ENCODE measurements around the gene TWF2. TPM values are rescaled to one million over a fixed set of nuclear protein-coding genes. Genes with fewer than 3 reads are reported as not detected.

The TWF2 gene
- total RNA-seq, 2 donors from 2014 or later: 52.2 to 69.2 TPM

DNA sequence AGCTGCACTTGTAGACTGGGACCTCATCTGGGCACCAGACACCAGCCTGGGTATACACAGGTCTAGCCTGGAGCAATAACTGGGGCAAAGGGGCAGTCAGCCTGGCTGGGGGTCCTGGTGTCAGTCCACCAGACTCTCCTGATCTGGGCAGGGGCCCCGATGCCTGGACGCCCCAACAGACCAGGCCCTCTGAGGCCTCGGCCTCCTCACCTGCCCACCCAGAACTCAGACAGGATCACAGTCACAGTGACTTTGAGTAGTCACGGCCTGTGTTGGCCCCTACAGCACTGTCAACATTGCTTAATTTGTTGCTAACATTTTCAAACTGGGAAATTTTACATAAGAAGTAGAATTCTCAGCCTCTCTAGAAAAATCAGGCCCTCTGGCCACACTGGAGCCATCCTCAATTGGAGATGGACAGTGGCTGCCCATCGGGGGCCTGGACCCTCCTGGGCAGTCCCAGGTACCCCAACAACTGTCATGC is 5.8 kb downstream of the TWF2 start:
- peaks cover 21 to 31% of the 10 kb centered on the region in 2 donors for H3K4me1 ChIP-seq (ENCODE audit: control insufficient read depth in 1 of 2, low read depth in 2 of 2)
- no peak for TF ChIP-seq CTCF (IDR thresholded peaks at IDR 0.05)
- H3K27ac ChIP-seq: no peak overlapping the region
- H3K27me3 ChIP-seq (replicated peaks; ENCODE audit: insufficient read depth): no peaks in the 10 kb centered on the region
- H3K4me3 ChIP-seq: no peak overlapping the region
- no peak for ATAC-seq (ENCODE audit: insufficient number of reproducible peaks, low FRiP score, low read depth)
- peaks cover 40% of the 10 kb centered on the region for H3K36me3 ChIP-seq
- no peak for DNase-seq (ENCODE audit: low spot score)
- no peaks in the 10 kb centered on the region for H3K9me3 ChIP-seq

GRCh38 chr3:52232279-52233107 is 6.5 kb downstream of the TWF2 start:
- no peak overlapping the region for H3K27ac ChIP-seq

DNA sequence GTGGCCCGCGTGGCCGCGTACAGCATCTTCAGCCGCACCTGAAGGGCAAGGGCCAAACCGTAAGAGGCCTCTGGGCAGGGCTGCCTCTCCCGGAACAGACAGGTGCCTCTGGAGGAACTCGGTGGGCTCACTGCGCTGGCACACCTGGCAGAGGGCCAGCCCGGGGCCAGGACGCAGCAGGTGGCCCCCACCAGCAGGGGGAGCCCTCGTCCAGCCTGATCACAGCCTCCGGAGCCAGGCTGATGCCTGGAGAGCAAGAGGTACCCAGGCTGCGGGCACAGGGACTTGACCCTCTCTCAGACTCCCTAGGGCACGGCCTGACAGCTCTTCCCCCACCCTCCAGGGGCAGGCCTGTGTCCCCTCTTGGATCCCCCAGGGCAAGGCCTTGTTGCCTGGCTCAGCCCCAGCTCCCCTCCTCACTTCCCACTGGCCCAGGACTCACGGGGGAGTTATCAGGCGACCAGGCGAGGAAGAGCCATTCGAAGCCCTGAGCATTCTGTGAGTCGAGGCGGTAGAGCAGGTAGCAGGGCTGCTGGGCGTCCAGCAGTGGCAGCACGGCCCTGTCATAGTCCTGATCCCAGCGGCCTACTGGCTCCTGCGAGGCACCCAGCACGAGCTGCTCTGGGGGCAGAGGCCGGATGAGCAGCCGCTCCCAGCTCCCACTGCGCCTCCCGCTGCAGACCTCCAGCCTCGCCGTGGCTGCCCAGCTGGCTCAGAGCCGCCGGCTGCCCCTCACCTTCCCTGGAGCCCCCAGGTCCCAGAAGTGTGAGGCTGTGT is 7.3 kb downstream of the TWF2 start:
- Histone ChIP-seq H3K27me3 (replicated peaks; ENCODE audit: insufficient read depth) (no peaks in the 10 kb centered on the region), H3K4me3 (no peak overlapping the region), H3K27ac (no peak overlapping the region), H3K9me3 (no peaks in the 10 kb centered on the region), H3K4me1 (ENCODE audit: control insufficient read depth in 1 of 2, low read depth in 2 of 2) (peaks cover 7 to 17% of the 10 kb centered on the region in 2 donors), H3K36me3 (peaks cover 40% of the 10 kb centered on the region)
- TF ChIP-seq CTCF (IDR thresholded peaks at IDR 0.05): peak; percentile 75
- no peak for ATAC-seq (ENCODE audit: insufficient number of reproducible peaks, low FRiP score, low read depth)
- DNase-seq (ENCODE audit: low spot score): no peak

More at GRCh38 chr3:52232279-52233107, 6.5 kb downstream of the TWF2 start:
- Histone ChIP-seq H3K9me3 (no peaks in the 10 kb centered on the region), H3K27me3 (replicated peaks; ENCODE audit: insufficient read depth) (no peaks in the 10 kb centered on the region), H3K4me1 (ENCODE audit: control insufficient read depth in 1 of 2, low read depth in 2 of 2) (peaks cover 15 to 25% of the 10 kb centered on the region in 2 donors), H3K36me3 (peaks cover 40% of the 10 kb centered on the region), H3K4me3 (no peak overlapping the region)
- DNase-seq (ENCODE audit: low spot score) (no peak), ATAC-seq (ENCODE audit: insufficient number of reproducible peaks, low FRiP score, low read depth) (no peak)
- TF ChIP-seq CTCF (IDR thresholded peaks at IDR 0.05): no peak

DNA sequence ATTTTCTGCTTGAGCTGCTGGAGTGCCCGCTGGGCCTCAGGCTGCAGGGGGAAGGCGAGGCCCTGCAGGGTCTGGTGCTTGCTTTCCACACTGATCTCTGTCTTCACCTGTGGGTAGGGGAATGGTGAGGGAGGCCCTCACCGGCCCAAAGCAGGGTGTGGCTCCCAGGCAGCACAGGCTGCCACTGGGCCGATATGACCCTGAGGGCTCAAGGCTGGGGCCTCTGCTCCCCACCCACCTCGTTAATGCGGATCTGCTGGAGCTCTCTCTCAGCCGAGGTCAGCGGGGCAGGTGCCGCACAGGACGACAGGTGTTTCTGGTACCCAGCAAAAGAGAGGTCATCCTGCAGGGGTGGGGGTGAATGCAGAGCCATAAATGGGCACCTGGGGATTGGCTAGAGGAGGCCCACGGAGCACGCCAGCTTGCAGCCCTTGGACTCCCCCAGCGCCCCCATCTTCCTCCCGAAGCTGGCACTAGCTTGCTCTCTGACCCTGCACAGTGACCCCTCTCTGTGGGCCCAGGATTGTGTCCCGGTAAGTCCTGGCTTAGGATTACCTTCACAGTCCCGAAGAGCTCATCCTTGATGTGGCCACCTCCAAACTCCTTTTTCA is 8.0 kb downstream of the TWF2 start:
- peaks cover 4 to 10% of the 10 kb centered on the region in 2 donors for H3K4me1 ChIP-seq (ENCODE audit: control insufficient read depth in 1 of 2, low read depth in 2 of 2)
- no peak overlapping the region for H3K27ac ChIP-seq
- no peak for DNase-seq (ENCODE audit: low spot score)
- ATAC-seq (ENCODE audit: insufficient number of reproducible peaks, low FRiP score, low read depth): no peak
- TF ChIP-seq CTCF (IDR thresholded peaks at IDR 0.05): no peak
- H3K9me3 ChIP-seq: no peaks in the 10 kb centered on the region
- H3K36me3 ChIP-seq: peaks cover 40% of the 10 kb centered on the region
- H3K27me3 ChIP-seq (replicated peaks; ENCODE audit: insufficient read depth): no peaks in the 10 kb centered on the region
- H3K4me3 ChIP-seq: no peak overlapping the region

DNA sequence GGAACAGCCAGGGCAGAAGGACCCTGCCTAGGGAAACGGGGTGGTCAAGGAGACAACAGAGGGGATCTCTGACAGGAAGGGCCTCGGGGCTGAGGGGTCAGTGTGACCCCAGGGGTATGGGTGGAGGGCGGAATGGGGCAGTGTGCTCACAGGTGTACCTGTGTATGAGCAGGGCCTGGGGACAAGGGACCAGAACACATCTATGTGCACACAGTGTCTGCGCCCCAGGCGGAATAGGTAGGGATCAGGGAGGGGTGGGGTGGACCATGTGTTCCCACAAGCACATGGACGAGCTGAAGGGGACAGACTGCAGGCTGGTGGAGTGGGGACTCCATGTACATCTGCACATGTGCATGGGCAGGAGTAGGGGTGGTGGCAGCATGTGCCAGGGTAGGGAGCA is 8.5 kb downstream of the TWF2 start:
- DNase-seq (ENCODE audit: low spot score) (no peak), ATAC-seq (ENCODE audit: insufficient number of reproducible peaks, low FRiP score, low read depth) (no peak)
- Histone ChIP-seq H3K27me3 (replicated peaks; ENCODE audit: insufficient read depth) (no peaks in the 10 kb centered on the region), H3K4me1 (ENCODE audit: control insufficient read depth in 1 of 2, low read depth in 2 of 2) (peaks cover under 1 to 5% of the 10 kb centered on the region in 2 donors), H3K27ac (no peak overlapping the region), H3K9me3 (no peaks in the 10 kb centered on the region), H3K4me3 (no peak overlapping the region), H3K36me3 (peaks cover 40% of the 10 kb centered on the region)
- no peak for TF ChIP-seq CTCF (IDR thresholded peaks at IDR 0.05)
